ENCODE measurements around the gene RABGEF1.

GRCh38 chr7:66776800-66777442, 36.4 kb downstream of the RABGEF1 start:
- TF ChIP-seq CTCF (IDR thresholded peaks at IDR 0.05) (no peak), POLR2A (IDR thresholded peaks at IDR 0.05) (no peak)
